Endodermal cell (in vitro differentiated cells): Measurements from ENCODE around the gene FCRL4. TPM values are rescaled to one million over a fixed set of nuclear protein-coding genes. Genes with fewer than 3 reads are reported as not detected.

Source experiments
- DNase-seq: peaks from one replicate; pipeline ENCODE4 v3.0.0-alpha.2; 2017
- H3K27ac ChIP-seq: 2 replicates; pipeline ENCODE4 v1.5.1; 2013; ENCODE audit warnings: mild to moderate bottlenecking, low read depth, low read length, moderate library complexity
- H3K27me3 ChIP-seq: 2 replicates; pipeline ENCODE4 v1.6.1; 2013; ENCODE audit warnings: mild to moderate bottlenecking, low read length, moderate library complexity; ENCODE audit not compliant: insufficient read depth, control insufficient read depth, poor library complexity, severe bottlenecking
- H3K36me3 ChIP-seq: 2 replicates; pipeline ENCODE4 v1.7.0; 2013; ENCODE audit warnings: mild to moderate bottlenecking, low read length, moderate library complexity; ENCODE audit not compliant: control insufficient read depth, insufficient read depth
- H3K4me1 ChIP-seq: one replicate; pipeline ENCODE4 v1.7.0; 2013; ENCODE audit warnings: low read length; ENCODE audit not compliant: control insufficient read depth, insufficient read depth
- H3K4me3 ChIP-seq: 2 replicates; pipeline ENCODE4 v1.5.1; 2013; ENCODE audit warnings: mild to moderate bottlenecking, low read length, moderate library complexity
- H3K9ac ChIP-seq: 2 replicates; pipeline ENCODE4 v1.6.1; 2013; ENCODE audit warnings: mild to moderate bottlenecking, low read length, moderate library complexity; ENCODE audit not compliant: poor library complexity, severe bottlenecking; ENCODE audit errors: extremely low read depth
- H3K9me3 ChIP-seq: 2 replicates; pipeline ENCODE4 v1.6.1; 2013; ENCODE audit warnings: mild to moderate bottlenecking, low read length, moderate library complexity; ENCODE audit not compliant: control insufficient read depth
- H3K27ac Mint-ChIP-seq: 2 replicates; pipeline ENCODE4 v1.8.0; 2020; ENCODE audit warnings: mixed read lengths
- H3K27me3 Mint-ChIP-seq: 2 replicates; pipeline ENCODE4 v1.8.0; 2021; ENCODE audit warnings: mild to moderate bottlenecking, mixed read lengths; ENCODE audit not compliant: insufficient read depth
- H3K36me3 Mint-ChIP-seq: 2 replicates; pipeline ENCODE4 v1.8.0; 2020; ENCODE audit warnings: low read depth, mixed read lengths
- H3K4me1 Mint-ChIP-seq: 2 replicates; pipeline ENCODE4 v1.8.0; 2020; ENCODE audit warnings: mixed read lengths
- H3K4me3 Mint-ChIP-seq: 2 replicates; pipeline ENCODE4 v1.8.0; 2020; ENCODE audit warnings: mild to moderate bottlenecking, moderate library complexity, mixed read lengths
- H3K9me3 Mint-ChIP-seq: 2 replicates; pipeline ENCODE4 v1.8.0; 2020; ENCODE audit warnings: mild to moderate bottlenecking, mixed read lengths
- WGBS, 2 experiments: methylation state at CpG; one replicate each; pipeline versions ENCODE4 v1.1.5 to v1.1.7; 2013; ENCODE audit warnings: missing lambda C conversion rate in 2 of 2, mixed read lengths in 1 of 2; ENCODE audit not compliant: insufficient coverage in 1 of 2, insufficient read length in 1 of 2; 5-methylcytosine and 5-hydroxymethylcytosine counted together
- total RNA-seq, 2 donors: library from RNA; stranded (reverse); fragmentation: NEBNext Ultra II Directional in 1 of 2; extraction: Animal tissue kit (Norgen Biotek cat#: 25700) in 1 of 2; gene quantifications; 2 replicates in 1 of 2; 3 replicates in 1 of 2; pipeline ENCODE4 v1.2.1, GENCODE V29; 2021
- TF ChIP-seq, protein P1 (sequence below): fragments of 200-600 bp; sonication (generic); conservative IDR thresholded peaks from 2 replicates; pipeline ENCODE4 v1.5.0; 2021; ENCODE audit warnings: antibody characterized with exemption, mild to moderate bottlenecking

Gene FCRL4
- total RNA-seq, 2 donors from 2014 or later, result not detected

DNA sequence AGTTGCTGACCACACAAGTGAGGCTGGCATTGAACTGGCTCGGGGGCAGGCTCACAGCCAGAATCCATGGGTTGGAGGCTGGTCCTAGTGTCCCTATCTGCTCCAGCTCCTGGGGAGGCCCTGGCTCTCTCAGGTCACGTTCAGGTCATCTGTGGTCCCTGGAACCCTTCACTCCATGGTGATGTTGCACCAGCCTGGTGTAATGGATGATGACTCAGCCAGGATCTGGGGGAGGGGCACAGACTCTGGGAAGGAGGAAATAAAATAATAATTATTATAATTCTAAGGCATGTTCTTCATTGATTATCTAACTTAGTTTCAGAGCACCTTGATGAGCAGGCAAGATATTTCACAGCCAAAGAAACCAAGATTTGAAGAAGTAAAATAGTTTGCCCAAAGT, 26.6 kb upstream of the FCRL4 start:
- DNase-seq, result no peak
- Mint-ChIP-seq H3K4me1 (peaks cover 3% of the 10 kb centered on the region), H3K27me3 (peaks cover 36% of the 10 kb centered on the region), H3K4me3 (no peak overlapping the region), H3K9me3 (no peaks in the 10 kb centered on the region), H3K27ac (no peak overlapping the region), H3K36me3 (no peaks in the 10 kb centered on the region)
- Histone ChIP-seq H3K27me3 (peaks cover 68% of the 10 kb centered on the region), H3K9me3 (no peaks in the 10 kb centered on the region), H3K4me3 (no peak overlapping the region), H3K27ac (no peak overlapping the region), H3K36me3 (no peaks in the 10 kb centered on the region), H3K4me1 (no peaks in the 10 kb centered on the region), H3K9ac (no peak overlapping the region)
- TF ChIP-seq, protein P1, sequence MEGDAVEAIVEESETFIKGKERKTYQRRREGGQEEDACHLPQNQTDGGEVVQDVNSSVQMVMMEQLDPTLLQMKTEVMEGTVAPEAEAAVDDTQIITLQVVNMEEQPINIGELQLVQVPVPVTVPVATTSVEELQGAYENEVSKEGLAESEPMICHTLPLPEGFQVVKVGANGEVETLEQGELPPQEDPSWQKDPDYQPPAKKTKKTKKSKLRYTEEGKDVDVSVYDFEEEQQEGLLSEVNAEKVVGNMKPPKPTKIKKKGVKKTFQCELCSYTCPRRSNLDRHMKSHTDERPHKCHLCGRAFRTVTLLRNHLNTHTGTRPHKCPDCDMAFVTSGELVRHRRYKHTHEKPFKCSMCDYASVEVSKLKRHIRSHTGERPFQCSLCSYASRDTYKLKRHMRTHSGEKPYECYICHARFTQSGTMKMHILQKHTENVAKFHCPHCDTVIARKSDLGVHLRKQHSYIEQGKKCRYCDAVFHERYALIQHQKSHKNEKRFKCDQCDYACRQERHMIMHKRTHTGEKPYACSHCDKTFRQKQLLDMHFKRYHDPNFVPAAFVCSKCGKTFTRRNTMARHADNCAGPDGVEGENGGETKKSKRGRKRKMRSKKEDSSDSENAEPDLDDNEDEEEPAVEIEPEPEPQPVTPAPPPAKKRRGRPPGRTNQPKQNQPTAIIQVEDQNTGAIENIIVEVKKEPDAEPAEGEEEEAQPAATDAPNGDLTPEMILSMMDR, result no peak
- 74 to 100% methylated on average over 1 to 2 of the region's 2 CpGs for WGBS, 2 experiments

DNA sequence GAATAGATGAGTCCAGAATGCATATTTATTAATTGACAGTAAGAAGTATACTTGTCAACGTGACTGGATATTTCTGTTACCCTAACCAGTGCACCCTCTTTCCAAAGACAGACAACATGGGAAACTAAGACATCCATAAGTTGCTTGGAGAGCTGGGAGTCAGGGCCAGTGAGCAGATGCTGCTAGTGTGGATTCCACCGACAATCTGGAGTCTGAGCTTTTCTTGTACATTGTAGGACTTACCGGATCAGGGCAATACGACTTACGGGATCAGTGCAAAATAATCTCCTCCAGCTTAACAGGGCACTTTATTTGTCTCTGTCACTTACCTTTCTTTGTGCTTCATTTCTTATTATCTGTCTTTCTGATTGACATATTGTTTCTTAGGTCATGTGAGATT, 24.6 kb upstream of the FCRL4 start:
- no peak overlapping the region for H3K27ac ChIP-seq
- no peak overlapping the region for H3K27ac Mint-ChIP-seq
- peaks cover 50% of the 10 kb centered on the region for H3K27me3 Mint-ChIP-seq
- H3K4me1 Mint-ChIP-seq, result peaks cover 3% of the 10 kb centered on the region
- H3K36me3 Mint-ChIP-seq, result no peaks in the 10 kb centered on the region
- H3K9ac ChIP-seq, result no peak overlapping the region
- DNase-seq, result no peak
- TF ChIP-seq, protein P1, result no peak
- no peaks in the 10 kb centered on the region for H3K4me1 ChIP-seq
- no peak overlapping the region for H3K4me3 ChIP-seq
- H3K4me3 Mint-ChIP-seq, result no peak overlapping the region
- WGBS, 2 experiments, result 86 to 94% methylated on average over 4 to 5 of the region's 5 CpGs
- no peaks in the 10 kb centered on the region for H3K9me3 ChIP-seq
- peaks cover 81% of the 10 kb centered on the region for H3K27me3 ChIP-seq
- H3K36me3 ChIP-seq, result no peaks in the 10 kb centered on the region
- H3K9me3 Mint-ChIP-seq, result no peaks in the 10 kb centered on the region

DNA sequence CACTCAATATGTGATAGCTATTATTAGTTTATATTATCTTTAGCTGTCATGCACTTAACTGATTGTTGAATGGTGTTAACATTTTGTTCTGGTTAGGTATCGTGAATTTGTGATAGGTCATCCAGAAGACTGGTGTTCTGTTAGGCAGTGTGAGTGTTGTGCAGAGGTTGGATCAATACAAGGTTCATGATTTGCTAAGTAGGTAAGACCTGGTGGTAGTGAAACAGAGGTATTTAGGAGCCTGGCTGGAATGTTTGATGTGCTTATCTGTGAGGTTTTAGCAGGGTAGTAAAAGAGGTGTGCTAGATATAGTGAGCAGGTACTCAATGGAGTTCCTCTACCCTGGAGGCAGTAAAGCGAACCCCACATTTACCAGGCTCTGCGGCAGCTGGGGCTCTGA, 20.3 kb upstream of the FCRL4 start:
- no peaks in the 10 kb centered on the region for H3K4me1 ChIP-seq
- TF ChIP-seq, protein P1, result no peak
- H3K27me3 ChIP-seq, result peaks cover 96% of the 10 kb centered on the region
- Mint-ChIP-seq H3K9me3 (no peaks in the 10 kb centered on the region), H3K36me3 (no peaks in the 10 kb centered on the region), H3K4me3 (no peak overlapping the region), H3K27me3 (peaks cover 40% of the 10 kb centered on the region), H3K4me1 (no peaks in the 10 kb centered on the region), H3K27ac (no peak overlapping the region)
- H3K36me3 ChIP-seq, result no peaks in the 10 kb centered on the region
- WGBS, 2 experiments, result 91 to 100% methylated on average over 1 to 3 of the region's 3 CpGs
- no peaks in the 10 kb centered on the region for H3K9me3 ChIP-seq
- H3K27ac ChIP-seq, result no peak overlapping the region
- H3K9ac ChIP-seq, result no peak overlapping the region
- no peak overlapping the region for H3K4me3 ChIP-seq
- no peak for DNase-seq
